Measurements from ENCODE around the gene AFAP1L2.
"Not testable (repeated sequence)": the region's sequence is repeated elsewhere in the genome, so short reads cannot be mapped to it uniquely, and the experiment has no call there.

The AFAP1L2 gene

GRCh38 chr10:114356751-114357514 lies 47.4 kb downstream of the AFAP1L2 start:
- FAIRE-seq: no peak

DNA sequence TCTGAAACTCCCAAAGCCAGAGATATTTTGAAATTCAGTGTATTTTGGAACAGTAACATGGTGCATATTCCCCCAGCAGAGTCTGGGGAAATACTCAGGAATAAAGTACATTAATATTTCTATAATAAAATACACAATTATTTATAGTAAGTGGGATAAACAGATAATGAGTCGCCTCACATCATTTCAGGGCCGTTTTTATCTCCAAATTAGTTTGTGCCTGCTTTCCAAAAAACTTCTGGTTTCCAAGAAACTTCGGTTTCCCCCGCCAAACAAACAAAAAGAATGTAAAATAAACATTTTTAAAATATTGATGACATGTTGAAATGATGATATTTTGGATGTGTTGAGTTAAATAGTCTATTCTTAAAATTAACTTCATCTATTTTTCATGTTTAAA lies 48.2 kb downstream of the AFAP1L2 start:
- FAIRE-seq: no peak

DNA sequence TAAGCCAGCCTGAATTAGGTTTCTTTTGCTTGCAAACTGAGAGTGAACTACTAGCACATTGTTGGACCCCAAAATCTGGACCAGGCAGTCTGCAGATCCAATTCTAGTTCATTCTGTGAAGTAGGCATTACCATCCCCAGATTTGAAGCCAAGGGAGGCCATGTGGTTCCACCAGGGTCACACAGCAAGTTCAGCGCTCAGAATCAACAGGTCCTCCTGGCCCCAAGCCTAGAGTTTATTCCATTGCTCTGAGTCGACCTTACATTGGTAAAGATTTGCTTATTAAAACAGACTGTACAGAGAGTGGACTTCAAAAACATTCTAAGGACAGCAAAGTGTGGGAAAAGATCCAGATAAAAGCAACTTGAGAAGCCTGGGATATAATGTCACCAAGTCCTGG lies 50.9 kb downstream of the AFAP1L2 start:
- no peak for FAIRE-seq

DNA sequence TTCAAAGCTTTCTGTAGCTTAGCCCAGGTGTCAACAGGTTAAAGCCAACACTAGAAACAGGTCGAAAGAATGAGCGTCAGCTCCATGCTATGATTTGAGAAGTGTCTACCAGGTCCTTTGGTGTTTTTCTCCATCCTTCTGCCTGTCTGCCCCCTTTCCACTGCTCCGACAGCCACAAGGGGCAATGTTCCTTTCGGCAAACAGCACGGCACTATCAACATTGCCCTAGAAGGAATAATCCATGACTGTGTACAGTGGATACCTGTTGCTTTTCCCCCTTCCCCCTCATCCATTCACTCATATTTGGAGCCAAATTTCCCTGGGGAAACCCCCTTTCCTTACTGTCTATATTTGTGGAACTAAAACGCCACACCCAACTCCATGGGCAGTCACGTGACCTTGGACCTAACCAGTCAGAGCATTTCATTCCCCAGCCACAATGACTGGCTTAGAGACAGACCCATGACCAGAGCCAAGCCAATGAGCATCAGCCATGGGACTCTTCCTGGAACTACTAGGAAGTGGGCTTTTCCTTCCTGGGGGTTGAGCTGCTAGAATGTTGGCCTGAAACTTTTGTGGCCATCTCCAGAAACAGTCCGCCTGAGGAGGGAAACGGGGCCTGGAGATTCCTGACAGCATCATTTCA lies 51.5 kb downstream of the AFAP1L2 start:
- no peak for FAIRE-seq

- no peak for FAIRE-seq
Measured at GRCh38 chr10:114350751-114351150, 53.6 kb downstream of the AFAP1L2 start.

DNA sequence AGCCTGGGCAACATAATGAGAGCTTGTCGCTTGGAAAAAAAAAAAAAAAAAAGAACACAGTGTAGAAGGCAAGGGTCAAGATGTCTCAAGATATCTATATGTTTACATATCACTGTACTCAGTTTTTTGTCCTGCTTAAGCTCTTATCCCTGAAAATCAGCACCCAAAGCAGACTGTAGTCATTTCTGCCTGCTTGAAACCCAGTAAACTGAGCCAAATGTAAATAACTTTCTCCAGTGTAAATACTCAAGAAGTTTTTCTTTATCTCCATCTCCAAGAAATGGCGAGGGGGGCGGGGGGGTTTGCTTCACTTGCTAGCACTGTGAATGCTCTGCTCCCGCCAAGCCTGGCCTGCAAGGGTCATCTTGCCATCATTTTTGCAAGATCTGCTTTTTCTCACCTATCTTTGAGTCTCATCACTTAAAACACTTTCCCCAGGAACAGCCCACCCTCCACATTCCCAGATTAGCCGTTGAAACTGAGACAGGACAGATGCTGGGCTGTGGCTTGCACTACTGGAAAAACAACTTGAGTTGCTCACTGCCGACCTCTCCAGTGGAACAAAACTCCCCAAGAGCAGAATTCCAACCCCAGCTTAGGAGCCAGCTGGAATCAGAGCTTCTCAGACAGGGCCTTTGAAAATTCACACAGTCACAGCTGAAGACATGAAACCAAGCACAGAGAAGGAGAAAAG lies 54.6 kb downstream of the AFAP1L2 start:
- no peak for FAIRE-seq

DNA sequence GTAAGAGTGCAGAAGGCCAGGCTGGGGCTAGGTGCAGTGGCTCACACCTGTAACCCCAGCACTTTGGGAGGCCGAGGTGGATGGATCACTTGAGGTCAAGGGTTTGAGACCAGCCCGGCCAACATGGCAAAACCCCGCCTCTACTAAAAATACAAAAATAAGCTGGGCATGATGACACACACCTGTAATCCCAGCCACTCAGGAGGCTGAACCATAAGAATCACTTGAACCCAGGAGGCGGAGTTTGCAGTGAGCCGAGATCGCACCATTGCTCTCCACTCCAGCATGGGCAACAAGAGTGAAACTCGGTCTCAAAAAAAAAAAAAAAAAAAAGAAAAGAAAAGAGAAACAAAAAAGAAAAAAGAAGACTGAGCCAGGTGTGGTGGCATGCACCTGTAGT lies 55.2 kb downstream of the AFAP1L2 start:
- FAIRE-seq: not testable (repeated sequence)

- no peak for FAIRE-seq
Measured at GRCh38 chr10:114347791-114348190, 56.5 kb downstream of the AFAP1L2 start.

DNA sequence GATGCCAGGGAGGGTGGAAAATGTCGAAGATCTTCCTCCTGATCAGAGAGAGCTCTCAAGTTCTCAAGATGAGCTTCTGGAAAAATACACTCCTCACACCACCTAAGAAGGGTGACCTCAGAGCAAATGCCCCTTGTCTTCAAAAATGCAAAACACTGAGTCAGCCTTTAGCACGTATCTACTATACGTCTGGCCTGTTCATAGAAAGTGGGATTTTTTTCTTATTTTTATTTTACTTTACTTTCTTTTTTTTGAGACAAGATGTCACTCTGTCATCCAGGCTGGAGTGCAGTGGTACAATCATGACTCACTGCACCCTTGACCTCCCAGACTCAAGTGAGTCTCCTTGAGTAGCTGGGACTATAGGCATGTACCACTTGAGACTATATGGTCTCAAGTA lies 57.1 kb downstream of the AFAP1L2 start:
- FAIRE-seq: no peak

GRCh38 chr10:114346176-114347031 lies 57.9 kb downstream of the AFAP1L2 start:
- FAIRE-seq: no peak

GRCh38 chr10:114345701-114346100 lies 58.6 kb downstream of the AFAP1L2 start:
- no peak for FAIRE-seq

DNA sequence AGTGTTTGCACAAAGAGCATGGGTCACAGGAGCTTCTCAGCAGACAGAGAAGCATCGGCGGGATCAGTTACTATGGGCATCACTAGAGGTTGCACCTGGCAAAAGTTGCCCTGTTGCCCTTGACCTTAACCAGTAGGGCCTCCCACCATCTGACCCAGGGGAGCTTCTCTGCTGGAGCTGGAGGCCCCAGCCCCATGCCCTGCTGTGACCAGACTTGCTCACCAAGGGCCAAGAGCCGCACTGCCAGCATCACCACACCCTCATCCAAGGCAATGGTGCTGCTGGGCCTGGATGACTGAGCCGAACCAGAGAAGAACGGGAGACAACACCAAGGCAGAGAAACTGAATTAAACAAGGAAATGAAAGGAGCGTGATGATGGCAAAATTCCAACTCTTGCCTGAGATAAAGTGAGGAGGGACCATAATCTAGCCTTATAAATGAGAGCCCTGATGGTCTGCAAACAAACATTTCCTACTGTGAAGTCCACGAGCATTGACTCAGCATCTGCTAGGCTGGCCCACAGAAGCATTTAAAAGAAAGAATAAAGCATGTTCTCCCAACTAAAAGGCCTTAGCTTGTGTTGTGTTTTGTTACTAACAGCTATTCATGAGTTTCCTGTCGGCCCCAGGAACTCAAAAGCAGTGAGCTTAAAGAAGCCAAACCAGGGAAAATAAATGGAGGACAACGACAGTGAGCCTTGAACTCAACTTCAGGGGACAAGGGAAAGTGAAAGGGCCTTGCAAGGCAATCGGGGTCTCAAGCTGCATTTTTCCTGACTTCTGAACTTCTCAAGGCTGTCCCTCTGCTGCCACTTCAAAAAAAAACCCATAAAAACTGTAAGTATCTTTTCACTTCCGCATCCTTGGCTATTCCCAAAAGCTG lies 60.4 kb downstream of the AFAP1L2 start:
- no peak for FAIRE-seq

- no peak for FAIRE-seq
Measured at GRCh38 chr10:114342976-114343375, 61.3 kb downstream of the AFAP1L2 start.

DNA sequence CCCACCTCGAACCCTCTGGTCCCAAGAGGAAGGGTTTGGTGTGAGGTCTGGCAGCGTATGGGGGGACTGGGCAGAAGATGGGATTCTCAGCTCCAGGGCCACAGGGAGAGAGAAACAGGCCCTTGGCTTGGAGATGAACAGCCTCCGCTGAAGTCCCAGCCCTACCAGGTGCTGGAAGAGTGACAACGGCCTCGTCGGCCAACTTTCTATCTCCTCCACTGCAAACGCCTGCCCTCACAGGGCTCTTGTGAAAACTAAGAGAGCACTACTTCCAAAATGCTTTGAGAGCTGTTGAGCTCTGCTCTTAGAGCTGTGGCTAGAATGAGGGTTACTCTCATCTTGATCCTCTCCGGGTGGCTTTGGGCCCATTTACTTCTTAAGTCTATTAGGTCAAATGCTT lies 63.5 kb downstream of the AFAP1L2 start:
- no peak for FAIRE-seq

DNA sequence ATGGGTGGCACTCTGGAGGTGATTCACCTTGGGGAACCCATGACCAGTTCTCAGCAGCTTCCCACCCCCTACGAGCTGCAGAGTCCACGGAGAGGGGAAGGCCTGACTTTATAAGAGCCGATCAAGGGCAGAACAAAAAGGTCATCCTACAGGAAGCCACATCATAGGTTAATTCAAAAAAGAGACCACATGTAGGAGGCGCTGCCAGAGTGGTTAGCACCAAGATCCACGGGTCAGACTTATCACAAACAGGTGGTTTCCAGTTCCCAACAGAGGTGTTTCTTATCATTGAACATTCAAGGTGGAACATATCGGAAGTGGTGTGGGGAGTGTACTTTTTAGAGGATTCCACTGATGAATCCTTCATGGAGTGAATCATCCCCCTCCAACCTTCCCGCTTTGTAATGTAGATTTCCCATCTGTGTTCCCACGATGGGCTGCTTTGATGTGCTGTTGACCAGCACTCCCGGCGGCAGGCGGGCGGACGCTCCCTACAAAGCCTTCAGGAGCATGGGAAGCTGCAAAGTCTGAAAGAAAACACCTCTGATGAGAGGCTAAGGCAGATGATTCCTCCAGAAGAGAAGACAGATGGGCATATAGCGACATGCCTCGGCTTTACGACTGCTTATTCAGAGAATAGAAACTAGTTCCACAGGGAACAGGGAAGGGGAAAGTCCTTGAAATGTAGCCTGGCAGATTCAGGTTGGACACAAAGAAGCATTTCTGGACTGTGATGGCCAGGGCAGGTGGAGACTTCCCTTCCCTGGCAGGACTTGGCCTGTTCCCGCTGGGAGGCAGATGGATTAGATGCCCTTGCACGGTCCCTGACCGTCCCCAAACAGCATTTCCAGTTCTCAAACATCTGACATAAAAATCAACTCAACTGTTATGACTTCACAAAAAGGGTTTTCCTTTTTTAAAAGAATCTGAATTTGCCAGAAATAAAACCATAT lies 66.5 kb downstream of the AFAP1L2 start:
- no peak for FAIRE-seq

DNA sequence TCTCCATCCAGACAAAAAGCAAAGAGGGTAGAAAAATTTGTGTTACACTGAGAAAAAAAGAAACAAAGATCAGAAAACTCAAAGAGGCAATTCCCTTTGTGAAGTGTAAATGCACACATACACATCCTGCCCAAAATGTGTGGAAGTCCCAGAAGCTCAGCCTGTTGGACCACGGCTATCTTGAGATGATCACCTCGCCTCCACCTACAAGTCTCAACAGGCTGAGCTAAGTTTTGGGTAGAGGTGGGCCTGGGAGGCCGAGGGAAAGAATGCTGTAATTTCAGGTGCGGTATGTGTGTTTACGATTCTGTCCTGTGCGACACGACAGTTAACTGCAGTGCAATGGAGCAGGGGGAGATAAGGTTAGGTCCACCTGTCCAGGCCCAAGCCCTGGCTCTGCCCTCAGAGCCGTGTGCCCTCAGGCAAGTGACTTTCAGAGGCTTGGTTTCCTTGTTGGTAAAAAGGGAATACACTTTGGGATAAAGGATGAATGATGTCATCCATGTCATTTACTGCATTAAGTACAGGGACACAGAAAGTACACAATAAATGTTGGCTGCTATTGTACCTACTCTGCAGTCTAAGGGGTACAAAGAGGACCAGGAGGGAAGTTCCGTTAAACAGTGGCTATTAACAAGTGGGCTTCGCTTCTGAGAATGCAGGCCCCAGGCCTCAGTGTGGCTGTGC lies 67.3 kb downstream of the AFAP1L2 start:
- FAIRE-seq: no peak

DNA sequence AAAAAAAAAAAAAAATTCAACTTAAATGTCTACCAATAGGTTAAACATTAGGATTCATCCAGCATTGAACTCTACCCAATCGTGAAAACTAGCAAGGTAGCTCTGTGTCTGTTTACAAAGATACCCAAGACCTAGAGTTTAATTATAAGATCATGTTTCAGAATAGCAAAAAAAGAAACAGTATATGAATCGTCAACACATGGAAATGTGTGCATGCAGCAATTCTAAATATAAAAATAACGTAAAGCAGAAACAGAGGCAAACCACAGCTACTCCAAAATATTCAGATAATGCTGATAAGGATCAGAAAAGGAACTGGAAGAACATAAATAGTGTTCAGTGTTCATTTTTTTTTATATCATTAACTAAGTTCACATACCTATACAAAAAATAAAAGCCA lies 68.7 kb downstream of the AFAP1L2 start:
- no peak for FAIRE-seq

DNA sequence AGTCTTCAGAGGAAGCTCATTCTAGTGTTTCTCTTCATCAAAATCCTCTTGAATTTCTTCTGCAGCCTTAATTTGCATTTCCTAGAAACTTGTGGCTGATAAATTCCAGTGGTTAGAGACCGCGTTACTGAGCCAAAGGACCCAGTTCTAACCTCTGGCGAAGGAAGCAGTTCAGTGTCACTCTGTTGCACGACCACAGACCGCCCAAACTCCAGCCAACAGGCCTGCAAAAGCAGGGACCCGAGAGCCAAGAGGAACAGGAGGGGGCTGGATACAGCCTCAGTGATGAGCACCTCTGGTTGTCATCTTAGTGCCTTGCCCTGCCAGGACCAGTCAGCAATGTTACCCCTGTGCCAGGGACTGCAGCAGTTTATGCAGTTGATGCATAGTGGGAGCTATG lies 70.0 kb downstream of the AFAP1L2 start:
- FAIRE-seq: no peak

DNA sequence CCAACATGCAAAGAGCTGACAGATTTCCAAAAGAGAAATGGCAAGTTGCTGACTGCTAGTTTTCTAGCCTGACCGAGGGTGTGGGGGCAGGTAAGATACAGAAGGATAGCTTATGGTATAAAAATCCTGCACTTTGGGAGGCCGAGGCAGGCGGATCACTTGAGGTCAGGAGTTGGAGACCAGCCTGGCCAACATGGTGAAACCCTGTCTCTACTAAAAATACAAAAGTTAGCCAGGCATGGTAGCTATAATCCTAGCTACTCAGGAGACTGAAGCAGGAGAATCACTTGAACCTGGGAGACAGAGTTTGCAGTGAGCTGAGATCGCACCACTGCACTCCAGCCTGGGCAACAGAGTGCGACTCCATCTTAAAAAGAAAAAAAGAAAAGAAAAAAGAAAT lies 70.9 kb downstream of the AFAP1L2 start:
- FAIRE-seq: not testable (repeated sequence)

Data from G401.6 (cell line).